ENCODE data around the gene SLC12A7.
"Not testable (repeated sequence)": the region's sequence is repeated elsewhere in the genome, so short reads cannot be mapped to it uniquely, and the experiment has no call there.

The SLC12A7 gene

GRCh38 chr5:1127959-1128785 lies 16.3 kb upstream of the SLC12A7 start:
- DNase-seq (ENCODE audit: insufficient read length, low spot score) (no peak), FAIRE-seq (peak; percentile 51)

- not testable (repeated sequence) for DNase-seq (ENCODE audit: insufficient read length, low spot score); FAIRE-seq
Measured at GRCh38 chr5:1125695-1126094, 13.8 kb upstream of the SLC12A7 start.

GRCh38 chr5:1125030-1125357 lies 13.1 kb upstream of the SLC12A7 start:
- DNase-seq (ENCODE audit: insufficient read length, low spot score): no peak
- FAIRE-seq: no peak

- no peak for DNase-seq (ENCODE audit: insufficient read length, low spot score)
- FAIRE-seq: no peak
Measured at GRCh38 chr5:1124205-1125029, 12.6 kb upstream of the SLC12A7 start.

GRCh38 chr5:1123418-1124147 lies 11.7 kb upstream of the SLC12A7 start:
- no peak for DNase-seq (ENCODE audit: insufficient read length, low spot score)
- no peak for FAIRE-seq

- DNase-seq (ENCODE audit: insufficient read length, low spot score): no peak
- FAIRE-seq: no peak
Measured at GRCh38 chr5:1122511-1123294, 10.8 kb upstream of the SLC12A7 start.

GRCh38 chr5:1121891-1122290 lies 10.0 kb upstream of the SLC12A7 start:
- DNase-seq (ENCODE audit: insufficient read length, low spot score) (no peak), FAIRE-seq (no peak)

GRCh38 chr5:1121044-1121443 lies 9.2 kb upstream of the SLC12A7 start:
- FAIRE-seq (no peak), DNase-seq (ENCODE audit: insufficient read length, low spot score) (no peak)

GRCh38 chr5:1120236-1120999 lies 8.6 kb upstream of the SLC12A7 start:
- FAIRE-seq (peak; percentile 88), DNase-seq (ENCODE audit: insufficient read length, low spot score) (no peak)

- no peak for DNase-seq (ENCODE audit: insufficient read length, low spot score)
- no peak for FAIRE-seq
Measured at GRCh38 chr5:1119312-1119831, 7.5 kb upstream of the SLC12A7 start.

GRCh38 chr5:1118738-1119137 lies 6.9 kb upstream of the SLC12A7 start:
- FAIRE-seq (no peak), DNase-seq (ENCODE audit: insufficient read length, low spot score) (no peak)

- DNase-seq (ENCODE audit: insufficient read length, low spot score) (peak; percentile 68), FAIRE-seq (peak; percentile 74)
Measured at GRCh38 chr5:1118231-1118698, 6.4 kb upstream of the SLC12A7 start.

- DNase-seq (ENCODE audit: insufficient read length, low spot score): no peak
- FAIRE-seq: no peak
Measured at GRCh38 chr5:1116977-1117376, 5.1 kb upstream of the SLC12A7 start.

- DNase-seq (ENCODE audit: insufficient read length, low spot score): no peak
- FAIRE-seq: no peak
Measured at GRCh38 chr5:1116109-1116740, 4.4 kb upstream of the SLC12A7 start.

GRCh38 chr5:1115123-1115815 lies 3.4 kb upstream of the SLC12A7 start:
- no peak for FAIRE-seq
- DNase-seq (ENCODE audit: insufficient read length, low spot score): no peak

GRCh38 chr5:1113805-1114586 lies 2.1 kb upstream of the SLC12A7 start:
- DNase-seq (ENCODE audit: insufficient read length, low spot score) (no peak), FAIRE-seq (no peak)

GRCh38 chr5:1113332-1113690 lies 1.4 kb upstream of the SLC12A7 start:
- FAIRE-seq (no peak), DNase-seq (ENCODE audit: insufficient read length, low spot score) (no peak)
